ENCODE measurements around the gene PPP1R13B.

The PPP1R13B gene

DNA sequence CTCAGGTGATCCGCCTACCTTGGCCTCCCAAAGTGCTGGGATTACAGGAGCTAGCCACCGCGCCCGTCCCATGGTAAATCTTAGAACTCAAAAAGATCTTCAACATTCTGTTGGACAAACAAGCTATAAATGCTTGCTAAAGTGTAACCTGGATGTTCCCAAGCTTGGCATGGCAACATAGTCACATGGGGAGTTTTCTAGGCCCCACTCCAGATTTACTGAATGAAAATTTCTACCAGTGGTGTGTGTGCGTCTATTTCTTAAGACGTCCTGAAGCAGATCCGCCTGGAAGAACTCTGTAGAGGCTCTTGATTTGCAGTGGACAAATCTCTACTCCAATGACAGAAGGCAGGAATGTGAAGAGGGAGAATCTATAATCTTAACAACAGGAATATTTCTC, 71.9 kb downstream of the PPP1R13B start:
- Mint-ChIP-seq H3K4me3 (no peak overlapping the region), H3K36me3 (ENCODE audit: low read depth) (peaks cover 25% of the 10 kb centered on the region), H3K27ac (no peak overlapping the region), H3K9me3 (peaks cover 13% of the 10 kb centered on the region), H3K4me1 (peaks cover 6% of the 10 kb centered on the region), H3K27me3 (ENCODE audit: low read depth, poor library complexity) (no peaks in the 10 kb centered on the region)
- DNase-seq, result no peak
- TF ChIP-seq, protein P1, sequence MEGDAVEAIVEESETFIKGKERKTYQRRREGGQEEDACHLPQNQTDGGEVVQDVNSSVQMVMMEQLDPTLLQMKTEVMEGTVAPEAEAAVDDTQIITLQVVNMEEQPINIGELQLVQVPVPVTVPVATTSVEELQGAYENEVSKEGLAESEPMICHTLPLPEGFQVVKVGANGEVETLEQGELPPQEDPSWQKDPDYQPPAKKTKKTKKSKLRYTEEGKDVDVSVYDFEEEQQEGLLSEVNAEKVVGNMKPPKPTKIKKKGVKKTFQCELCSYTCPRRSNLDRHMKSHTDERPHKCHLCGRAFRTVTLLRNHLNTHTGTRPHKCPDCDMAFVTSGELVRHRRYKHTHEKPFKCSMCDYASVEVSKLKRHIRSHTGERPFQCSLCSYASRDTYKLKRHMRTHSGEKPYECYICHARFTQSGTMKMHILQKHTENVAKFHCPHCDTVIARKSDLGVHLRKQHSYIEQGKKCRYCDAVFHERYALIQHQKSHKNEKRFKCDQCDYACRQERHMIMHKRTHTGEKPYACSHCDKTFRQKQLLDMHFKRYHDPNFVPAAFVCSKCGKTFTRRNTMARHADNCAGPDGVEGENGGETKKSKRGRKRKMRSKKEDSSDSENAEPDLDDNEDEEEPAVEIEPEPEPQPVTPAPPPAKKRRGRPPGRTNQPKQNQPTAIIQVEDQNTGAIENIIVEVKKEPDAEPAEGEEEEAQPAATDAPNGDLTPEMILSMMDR (IDR thresholded peaks at IDR 0.05), result no peak

DNA sequence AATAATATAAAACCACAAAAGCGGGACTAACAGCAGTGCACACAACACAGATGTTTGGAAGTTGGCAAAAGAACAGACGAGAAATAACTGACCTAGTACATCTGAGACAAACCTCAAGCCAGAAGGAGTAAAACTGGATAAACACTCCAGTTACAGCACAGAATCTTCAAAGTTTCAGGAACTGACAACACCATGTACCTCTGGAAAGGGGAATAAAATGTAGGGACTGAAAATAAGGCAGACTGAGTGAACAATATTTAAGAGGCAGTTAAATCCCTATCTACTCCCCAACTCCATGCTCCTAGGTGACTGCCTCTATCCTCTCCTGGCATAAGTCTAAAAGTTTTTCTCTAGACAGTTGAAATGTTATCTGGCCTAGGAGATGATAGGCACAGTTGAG, 73.9 kb downstream of the PPP1R13B start:
- H3K36me3 Mint-ChIP-seq (ENCODE audit: low read depth), result peaks cover 21% of the 10 kb centered on the region
- TF ChIP-seq, protein P1 (IDR thresholded peaks at IDR 0.05), result no peak
- H3K9me3 Mint-ChIP-seq, result peaks cover 13% of the 10 kb centered on the region
- H3K4me1 Mint-ChIP-seq, result peaks cover 6% of the 10 kb centered on the region
- H3K27me3 Mint-ChIP-seq (ENCODE audit: low read depth, poor library complexity), result no peaks in the 10 kb centered on the region
- H3K4me3 Mint-ChIP-seq, result no peak overlapping the region
- no peak for DNase-seq
- no peak overlapping the region for H3K27ac Mint-ChIP-seq

DNA sequence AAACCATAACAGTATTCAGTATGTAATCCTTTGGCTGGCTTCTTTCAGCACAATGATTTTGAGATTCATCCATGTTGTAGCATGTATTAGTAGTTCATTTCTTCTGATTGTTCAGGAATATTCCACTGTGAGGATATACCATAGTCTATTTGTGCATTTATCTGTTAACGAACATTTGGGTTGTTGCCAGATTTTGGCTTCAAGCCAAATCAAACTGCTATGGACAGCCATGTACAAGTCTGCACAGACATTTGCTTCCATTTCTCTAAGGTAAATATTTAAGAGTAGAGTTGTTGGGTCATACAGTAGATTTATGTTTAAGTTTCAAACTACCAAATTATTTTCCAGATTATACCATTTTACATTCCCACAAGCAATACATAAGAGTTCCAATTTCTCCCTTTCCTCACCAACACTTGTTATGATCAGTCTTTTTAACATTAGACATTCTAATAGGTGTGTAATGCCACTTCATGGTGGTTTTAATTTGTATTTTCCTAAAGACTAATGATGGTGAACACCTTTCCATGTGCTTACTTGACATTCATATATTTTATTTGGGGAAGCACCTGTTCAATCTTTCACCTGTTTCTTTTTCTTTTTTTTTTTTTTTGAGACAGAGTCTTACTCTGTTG, 75.2 kb downstream of the PPP1R13B start:
- Mint-ChIP-seq H3K27ac (no peak overlapping the region), H3K36me3 (ENCODE audit: low read depth) (peaks cover 18% of the 10 kb centered on the region), H3K9me3 (peaks cover 13% of the 10 kb centered on the region), H3K27me3 (ENCODE audit: low read depth, poor library complexity) (no peaks in the 10 kb centered on the region), H3K4me3 (no peak overlapping the region), H3K4me1 (peaks cover 6% of the 10 kb centered on the region)
- TF ChIP-seq, protein P1 (IDR thresholded peaks at IDR 0.05), result no peak
- DNase-seq, result no peak

DNA sequence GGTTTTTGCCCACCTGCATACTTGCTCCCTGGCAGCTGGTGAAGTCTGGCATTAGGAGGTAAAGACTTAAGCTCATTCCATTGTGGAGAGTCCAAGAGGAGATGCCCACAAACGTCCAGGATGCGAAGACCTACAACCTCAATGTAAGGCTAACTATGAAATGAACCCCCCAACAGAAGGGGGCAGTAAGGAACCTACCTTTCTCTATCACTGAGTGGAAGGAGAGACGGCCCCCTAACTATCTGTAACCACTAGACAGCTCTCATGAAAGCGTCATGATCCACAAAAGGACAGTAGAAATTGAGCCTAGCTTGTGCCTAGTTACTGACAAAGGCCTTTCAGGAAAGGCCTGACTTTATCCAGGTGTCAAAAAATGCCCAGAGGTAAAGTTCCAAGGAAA, 76.5 kb downstream of the PPP1R13B start:
- Mint-ChIP-seq H3K27ac (no peak overlapping the region), H3K4me3 (no peak overlapping the region), H3K4me1 (peaks cover 6% of the 10 kb centered on the region), H3K27me3 (ENCODE audit: low read depth, poor library complexity) (peaks cover 4% of the 10 kb centered on the region), H3K36me3 (ENCODE audit: low read depth) (peaks cover 17% of the 10 kb centered on the region), H3K9me3 (peaks cover 13% of the 10 kb centered on the region)
- DNase-seq, result no peak
- TF ChIP-seq, protein P1 (IDR thresholded peaks at IDR 0.05), result no peak

DNA sequence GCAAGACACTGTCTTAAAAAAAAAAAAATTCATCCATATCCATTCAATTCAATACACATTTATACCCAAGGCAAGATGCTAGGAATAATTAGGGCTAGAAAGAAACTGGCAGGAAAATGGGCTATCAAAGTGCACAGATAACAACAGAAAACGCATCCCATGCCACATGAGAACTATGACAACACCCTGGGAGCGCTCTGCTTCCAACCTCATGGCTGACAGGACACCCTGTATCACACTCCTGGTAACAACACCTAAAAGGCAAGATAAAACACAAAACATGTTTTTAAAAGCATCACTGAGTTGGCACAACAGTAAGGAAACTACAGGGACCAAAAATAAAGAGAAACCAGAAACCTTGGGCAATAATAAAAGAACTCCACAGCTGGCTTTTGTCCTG, 76.9 kb downstream of the PPP1R13B start:
- Mint-ChIP-seq H3K9me3 (peaks cover 15% of the 10 kb centered on the region), H3K4me1 (peaks cover 6% of the 10 kb centered on the region), H3K27me3 (ENCODE audit: low read depth, poor library complexity) (peaks cover 4% of the 10 kb centered on the region), H3K27ac (no peak overlapping the region), H3K36me3 (ENCODE audit: low read depth) (peaks cover 20% of the 10 kb centered on the region), H3K4me3 (no peak overlapping the region)
- TF ChIP-seq, protein P1 (IDR thresholded peaks at IDR 0.05), result no peak
- DNase-seq, result no peak

DNA sequence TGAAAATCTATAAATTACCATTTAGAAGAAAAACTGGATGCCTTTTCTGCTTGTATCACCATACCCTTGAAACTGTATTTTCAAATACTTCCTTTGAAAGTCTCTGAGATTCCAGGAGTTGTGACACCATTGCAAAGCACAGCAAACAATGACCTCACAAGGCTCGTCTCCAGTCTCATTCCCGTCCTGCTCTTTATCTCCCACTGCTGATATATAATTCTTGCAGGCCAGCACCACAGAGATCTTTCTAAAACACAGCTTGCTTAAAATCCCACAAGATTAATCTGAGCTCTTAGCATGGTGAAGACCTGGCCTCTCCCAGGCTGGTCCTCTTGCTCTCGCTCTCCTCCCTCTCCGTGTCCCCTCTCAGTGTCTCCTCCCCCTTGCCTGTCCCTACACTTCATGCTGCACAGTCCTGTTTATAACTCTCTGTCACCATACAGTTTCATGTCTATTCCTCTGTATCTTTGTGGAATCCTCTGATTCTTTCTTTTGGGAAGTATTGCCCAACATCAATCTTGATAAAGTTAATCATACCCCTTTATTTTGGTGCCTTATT, 80.0 kb downstream of the PPP1R13B start:
- no peak overlapping the region for H3K4me3 Mint-ChIP-seq
- TF ChIP-seq, protein P1 (IDR thresholded peaks at IDR 0.05), result no peak
- H3K9me3 Mint-ChIP-seq, result peaks cover 18% of the 10 kb centered on the region
- H3K27ac Mint-ChIP-seq, result no peak overlapping the region
- peaks cover 10% of the 10 kb centered on the region for H3K4me1 Mint-ChIP-seq
- peaks cover 22% of the 10 kb centered on the region for H3K36me3 Mint-ChIP-seq (ENCODE audit: low read depth)
- H3K27me3 Mint-ChIP-seq (ENCODE audit: low read depth, poor library complexity), result peaks cover 4% of the 10 kb centered on the region
- DNase-seq, result no peak
